ENCODE data around the gene ARHGEF40.

Gene ARHGEF40

GRCh38 chr14:21083565-21084325 is 13.6 kb downstream of the ARHGEF40 start:
- no peak for DNase-seq (ENCODE audit: low spot score)

GRCh38 chr14:21084396-21084795 is 14.3 kb downstream of the ARHGEF40 start:
- no peak for DNase-seq (ENCODE audit: low spot score)

DNA sequence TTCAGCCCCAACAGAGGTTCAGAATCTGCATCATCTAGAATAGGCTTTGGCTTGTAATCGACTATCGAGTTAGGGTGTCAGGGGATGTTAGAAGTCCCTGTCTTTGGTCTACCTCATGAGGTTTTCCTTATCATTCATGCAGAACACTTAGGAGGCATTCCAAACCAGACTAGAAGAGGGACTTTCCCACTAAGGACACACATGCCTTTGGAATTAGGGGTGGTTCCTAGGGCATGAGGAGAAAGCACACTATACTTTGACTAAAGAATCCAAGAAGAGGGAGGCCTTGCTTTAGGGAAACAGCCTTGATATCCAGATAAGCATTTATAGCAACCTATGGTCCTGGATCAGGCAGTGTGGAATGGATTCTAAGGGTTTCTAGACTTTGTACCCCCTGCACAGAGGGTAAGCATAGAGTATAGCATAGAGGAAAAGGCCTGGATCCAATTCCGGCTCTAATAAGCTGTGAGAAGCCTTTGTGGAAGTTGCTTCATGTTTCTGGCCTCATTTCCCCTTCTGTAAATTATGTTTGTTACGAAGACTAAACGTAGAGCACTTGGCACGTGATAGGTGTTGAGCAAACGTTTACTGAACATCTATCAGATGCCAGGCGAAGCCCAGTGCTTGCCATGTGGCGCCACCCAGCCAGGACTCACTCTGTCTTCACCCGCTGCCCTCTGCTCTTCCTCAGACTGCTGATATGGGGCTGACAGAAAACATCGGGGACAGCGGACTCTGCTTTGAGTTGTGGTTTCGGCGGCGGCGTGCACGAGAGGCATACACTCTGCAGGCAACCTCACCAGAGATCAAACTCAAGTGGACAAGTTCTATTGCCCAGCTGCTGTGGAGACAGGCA is 15.1 kb downstream of the ARHGEF40 start:
- DNase-seq (ENCODE audit: low spot score): no peak

DNA sequence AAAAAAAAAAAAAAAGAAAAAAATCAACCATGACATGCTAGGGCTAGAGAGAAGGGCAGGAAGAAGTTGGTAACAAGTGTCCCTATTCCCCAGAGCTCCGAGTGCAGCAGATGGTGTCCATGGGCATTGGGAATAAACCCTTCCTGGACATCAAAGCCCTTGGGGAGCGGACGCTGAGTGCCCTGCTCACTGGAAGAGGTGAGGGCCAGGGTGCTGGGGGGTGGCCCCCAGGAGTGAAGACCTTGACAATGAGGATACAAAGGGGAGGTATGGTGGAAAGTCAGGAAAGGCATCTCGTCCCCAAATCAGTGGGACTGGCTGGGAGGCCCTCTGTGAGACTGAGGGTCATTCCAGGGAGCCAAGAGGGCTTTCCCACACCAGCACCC is 16.8 kb downstream of the ARHGEF40 start:
- no peak for DNase-seq (ENCODE audit: low spot score)

- peak; percentile 96 for DNase-seq (ENCODE audit: low spot score)
These were observed 17.4 kb downstream of the ARHGEF40 start for GRCh38 chr14:21087294-21088091.

- DNase-seq (ENCODE audit: low spot score): no peak
These were observed 18.6 kb downstream of the ARHGEF40 start for GRCh38 chr14:21088687-21089086.

- no peak for DNase-seq (ENCODE audit: low spot score)
These were observed 19.2 kb downstream of the ARHGEF40 start for GRCh38 chr14:21089271-21089670.

DNA sequence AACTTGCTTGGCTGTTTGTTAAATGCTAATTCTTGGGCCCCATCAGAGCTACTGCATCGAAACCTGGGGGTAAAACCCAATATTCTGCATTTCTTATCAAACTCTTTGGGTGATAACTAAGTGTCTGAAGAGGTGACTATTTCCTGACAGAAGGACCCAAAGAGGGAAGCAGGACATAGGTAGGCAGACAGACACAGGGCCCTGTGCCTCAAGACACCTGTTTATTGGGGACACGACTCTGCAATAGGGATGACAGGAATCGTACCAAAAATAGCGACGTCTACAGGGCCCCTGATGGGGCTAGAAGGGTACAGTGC is 19.7 kb downstream of the ARHGEF40 start:
- no peak for DNase-seq (ENCODE audit: low spot score)

DNA sequence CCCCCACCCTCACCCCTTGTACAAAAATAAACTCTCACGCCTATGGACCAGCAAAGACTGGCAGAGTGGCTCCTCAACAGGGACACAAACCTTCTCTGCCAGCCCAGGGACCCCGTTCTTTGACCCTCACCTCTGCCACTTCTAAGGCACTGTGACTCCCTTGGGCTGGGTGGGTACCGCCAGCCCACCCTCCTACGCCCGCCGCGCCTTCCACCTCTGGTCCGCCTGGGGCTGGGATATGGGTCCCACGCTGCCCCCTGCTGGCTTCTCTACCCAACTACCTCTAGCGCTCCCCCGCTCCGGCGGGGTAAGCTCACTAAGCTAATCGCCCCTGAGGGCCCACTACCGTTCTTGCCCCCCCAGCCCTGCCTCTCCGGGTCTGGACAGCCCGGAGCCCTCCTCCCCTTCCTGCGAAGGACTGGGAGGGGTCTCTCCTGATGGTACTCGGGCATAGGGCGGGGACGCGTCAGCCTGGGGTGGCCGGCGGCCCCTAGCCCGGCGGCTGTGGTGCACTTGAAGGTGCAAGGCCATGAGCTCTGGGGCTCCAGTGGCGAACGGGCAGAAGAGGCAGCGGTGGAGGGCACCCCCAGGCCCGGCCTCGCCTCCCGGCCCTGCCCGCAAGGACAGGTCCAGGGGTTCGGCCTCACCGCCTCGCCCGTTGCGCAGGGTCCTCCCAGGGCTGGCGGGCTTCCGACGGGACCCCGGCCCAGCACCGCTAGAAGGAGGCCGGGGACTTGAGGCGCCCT is 20.3 kb downstream of the ARHGEF40 start:
- DNase-seq (ENCODE audit: low spot score): no peak

DNA sequence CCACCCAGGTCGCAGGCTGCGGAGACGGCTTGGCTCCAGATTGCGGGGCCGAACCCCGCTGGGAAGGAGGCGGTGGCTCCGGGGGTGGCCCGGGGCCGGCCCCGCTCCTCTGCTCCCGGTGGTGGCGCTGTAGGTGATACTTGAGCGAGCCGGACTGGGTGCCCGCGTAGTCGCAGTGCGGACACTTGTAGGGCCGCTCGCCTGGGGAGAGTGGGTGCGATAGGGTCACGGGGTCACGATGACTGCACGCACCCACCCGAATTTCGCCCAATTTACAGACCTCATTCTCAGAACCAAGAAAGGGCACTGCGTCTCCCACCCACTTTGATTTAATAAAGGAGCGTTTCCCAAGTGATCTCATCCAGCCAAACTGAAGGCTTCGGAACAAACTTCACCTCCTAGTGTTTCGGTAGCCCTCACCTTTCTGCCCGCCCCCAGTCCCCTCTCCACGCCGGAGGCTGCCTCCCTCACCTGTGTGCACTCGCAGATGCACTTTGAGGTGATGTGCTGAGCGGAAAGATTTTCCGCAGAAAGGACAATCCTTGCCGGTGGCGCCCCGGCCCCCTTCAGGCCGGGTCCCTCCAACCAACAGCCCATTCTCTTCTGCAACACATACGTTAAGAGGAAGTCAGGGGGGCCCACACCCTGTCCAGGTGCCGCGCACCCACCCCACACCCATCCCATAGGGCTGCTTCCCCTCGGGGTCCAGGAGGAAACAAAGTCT is 21.0 kb downstream of the ARHGEF40 start:
- no peak for DNase-seq (ENCODE audit: low spot score)

GRCh38 chr14:21091821-21092272 is 21.7 kb downstream of the ARHGEF40 start:
- no peak for DNase-seq (ENCODE audit: low spot score)

GRCh38 chr14:21092273-21093011 is 22.3 kb downstream of the ARHGEF40 start:
- peak; percentile 89 for DNase-seq (ENCODE audit: low spot score)

DNA sequence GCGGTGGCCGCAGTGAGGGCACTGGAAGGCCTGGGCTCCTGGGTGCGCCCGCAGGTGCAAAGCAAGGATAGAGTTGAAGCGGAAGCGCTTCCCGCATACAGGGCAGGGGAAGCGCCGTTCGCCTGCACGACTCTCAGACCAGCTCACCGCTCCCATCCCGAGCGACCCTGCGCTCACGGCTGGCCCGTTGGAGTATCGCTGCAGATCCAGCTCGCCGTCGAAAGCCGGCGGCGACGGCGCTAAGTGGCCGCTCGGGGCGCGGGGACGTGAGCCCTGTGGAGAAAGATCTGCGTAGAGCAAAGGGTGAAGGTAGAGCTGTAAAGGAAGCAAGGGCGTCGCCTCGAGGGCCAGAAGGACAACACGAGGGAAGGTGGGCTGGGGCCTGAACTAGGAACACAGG is 22.9 kb downstream of the ARHGEF40 start:
- no peak for DNase-seq (ENCODE audit: low spot score)

- no peak for DNase-seq (ENCODE audit: low spot score)
These were observed 23.9 kb downstream of the ARHGEF40 start for GRCh38 chr14:21093769-21094681.

DNA sequence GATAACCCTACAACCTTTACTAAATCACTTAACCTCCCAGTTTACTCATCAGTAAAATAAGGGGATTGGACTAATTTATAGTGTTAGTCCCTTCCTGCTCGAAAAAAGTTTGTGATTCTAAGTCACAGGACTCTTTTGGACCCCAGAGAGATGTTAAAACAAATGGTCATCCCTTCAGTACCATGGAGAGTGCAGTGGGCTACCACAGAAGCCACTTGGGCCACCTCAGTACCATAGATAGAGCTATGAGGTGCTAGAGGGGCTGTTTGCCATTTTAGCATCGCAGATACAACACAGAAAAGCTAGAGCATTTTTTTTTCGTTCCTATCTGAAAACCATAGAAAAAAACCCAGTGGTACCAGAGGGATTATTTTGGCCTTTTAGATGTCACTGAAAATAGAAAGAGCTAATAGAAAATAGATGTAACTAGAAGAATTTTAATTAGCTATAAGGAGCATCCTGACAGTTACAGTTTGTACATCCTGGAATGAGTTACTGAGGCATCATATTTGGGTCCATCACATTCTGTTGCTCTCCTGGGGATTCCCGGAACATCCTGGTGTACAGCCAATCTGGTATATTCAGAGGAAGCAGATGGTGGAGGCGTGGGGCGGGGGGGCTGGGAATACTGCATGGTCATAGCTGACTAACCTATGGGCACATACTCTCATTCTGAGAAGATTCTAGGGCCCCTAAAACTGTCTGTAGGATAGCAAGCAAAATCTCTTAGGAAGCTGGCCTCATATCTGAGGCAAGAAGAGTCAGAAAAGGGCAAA is 25.5 kb downstream of the ARHGEF40 start:
- no peak for DNase-seq (ENCODE audit: low spot score)

- DNase-seq (ENCODE audit: low spot score): no peak
These were observed 26.3 kb downstream of the ARHGEF40 start for GRCh38 chr14:21096438-21096837.

GRCh38 chr14:21096978-21097635 is 27.0 kb downstream of the ARHGEF40 start:
- no peak for DNase-seq (ENCODE audit: low spot score)

GRCh38 chr14:21097636-21098075 is 27.6 kb downstream of the ARHGEF40 start:
- DNase-seq (ENCODE audit: low spot score): no peak

Measured in CD4-positive, alpha-beta T cell treated with Interleukin-15 for 4 hours (primary cell).